ENCODE results near the gene SPATA2L.

The SPATA2L gene, protein sequence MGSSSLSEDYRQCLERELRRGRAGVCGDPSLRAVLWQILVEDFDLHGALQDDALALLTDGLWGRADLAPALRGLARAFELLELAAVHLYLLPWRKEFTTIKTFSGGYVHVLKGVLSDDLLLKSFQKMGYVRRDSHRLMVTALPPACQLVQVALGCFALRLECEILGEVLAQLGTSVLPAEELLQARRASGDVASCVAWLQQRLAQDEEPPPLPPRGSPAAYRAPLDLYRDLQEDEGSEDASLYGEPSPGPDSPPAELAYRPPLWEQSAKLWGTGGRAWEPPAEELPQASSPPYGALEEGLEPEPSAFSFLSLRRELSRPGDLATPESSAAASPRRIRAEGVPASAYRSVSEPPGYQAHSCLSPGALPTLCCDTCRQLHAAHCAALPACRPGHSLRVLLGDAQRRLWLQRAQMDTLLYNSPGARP

DNA sequence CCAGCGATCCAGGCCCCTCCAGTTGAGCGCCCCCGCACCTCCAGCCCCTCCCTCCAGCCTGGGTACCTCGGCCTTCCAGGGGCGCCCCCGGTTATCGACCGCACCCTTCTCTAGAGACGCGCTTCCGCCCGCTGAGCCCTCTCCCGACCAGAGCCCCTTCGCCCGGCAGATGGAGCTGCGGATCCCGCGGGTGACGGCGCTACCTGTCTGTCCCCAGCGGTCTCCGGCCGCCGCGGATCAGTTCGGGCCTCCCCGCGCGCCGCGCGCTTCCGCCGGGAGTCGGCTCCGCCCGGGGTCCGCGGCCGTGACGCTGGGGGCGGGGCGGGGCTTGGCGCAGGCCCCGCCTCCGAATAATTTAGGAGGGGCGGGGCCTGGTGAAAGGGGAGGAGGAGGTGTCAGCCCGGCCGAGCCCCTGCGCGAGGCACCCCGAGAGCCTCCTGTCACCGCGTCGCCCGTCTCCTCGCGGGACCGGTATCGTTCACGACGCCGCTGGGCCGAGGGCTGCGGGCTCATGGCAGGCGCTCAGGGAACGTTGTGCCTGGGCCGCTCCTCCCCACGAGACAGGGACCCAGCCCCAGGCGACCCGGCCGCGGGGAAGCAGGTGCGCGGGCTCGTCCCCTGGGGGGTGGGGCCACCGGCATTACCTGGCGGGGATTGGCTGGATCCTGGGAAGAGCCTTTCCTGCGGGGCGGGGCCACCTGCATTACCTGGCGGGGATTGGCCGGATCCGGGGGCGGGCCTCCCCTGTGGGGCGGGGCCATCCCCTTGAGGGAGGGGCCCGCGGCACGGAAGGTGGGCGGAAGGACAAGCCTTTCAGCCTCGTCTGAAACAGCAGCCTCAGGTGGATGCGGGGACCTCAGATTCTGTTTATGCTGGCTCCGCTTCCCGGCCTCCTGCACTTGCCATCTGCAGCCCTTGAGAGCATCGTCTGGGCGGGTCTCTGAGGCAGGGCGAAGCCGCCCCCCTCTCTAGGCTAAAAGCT, at the start of gene SPATA2L:
TSS of gene SPATA2L (minus strand) at position 281 of the 982 bp plus-strand sequence. CDS start 473 bp downstream, outside the sequence.
- peak; percentile 98 for DNase-seq

DNA sequence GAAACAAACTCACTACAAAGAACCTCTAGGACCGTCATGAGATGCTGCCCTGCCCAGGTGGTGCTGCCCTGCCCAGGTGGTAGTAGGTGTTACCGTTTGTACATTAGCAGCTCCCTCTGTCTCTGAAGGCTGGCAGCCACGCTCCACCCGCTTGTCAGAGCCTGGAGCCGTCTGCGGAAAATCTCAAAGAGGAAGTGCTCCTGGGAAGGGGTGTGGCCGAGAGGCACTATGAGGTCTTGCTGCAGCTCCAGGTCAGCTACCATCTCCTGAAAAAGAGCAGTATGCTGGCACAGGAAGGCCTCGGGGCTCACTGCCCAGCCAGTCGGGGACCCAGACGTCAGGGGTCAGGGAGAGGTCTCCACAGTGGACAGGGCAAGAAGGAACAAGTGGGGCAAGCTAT, 48.1 kb upstream of the SPATA2L start:
- peak; percentile 77 for DNase-seq

DNA sequence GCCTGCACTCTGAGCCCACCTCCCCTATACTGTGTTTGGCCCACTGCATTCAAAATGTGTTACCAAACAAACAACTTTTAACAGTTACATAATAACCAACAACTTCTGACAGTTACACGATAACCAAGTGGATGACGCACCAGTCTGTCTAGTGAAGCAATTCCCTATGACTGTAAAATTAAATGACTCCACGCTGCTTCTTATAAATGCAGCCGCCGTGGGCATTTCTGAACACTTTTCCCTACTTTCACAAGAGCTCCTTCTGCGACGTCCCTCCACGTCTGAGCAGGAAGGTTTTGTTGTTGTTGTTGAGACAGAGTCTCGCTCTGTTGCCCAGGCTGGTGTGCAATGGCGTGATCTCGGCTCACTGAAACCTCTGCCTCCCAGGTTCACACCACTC, 47.4 kb upstream of the SPATA2L start:
- no peak for DNase-seq

DNA sequence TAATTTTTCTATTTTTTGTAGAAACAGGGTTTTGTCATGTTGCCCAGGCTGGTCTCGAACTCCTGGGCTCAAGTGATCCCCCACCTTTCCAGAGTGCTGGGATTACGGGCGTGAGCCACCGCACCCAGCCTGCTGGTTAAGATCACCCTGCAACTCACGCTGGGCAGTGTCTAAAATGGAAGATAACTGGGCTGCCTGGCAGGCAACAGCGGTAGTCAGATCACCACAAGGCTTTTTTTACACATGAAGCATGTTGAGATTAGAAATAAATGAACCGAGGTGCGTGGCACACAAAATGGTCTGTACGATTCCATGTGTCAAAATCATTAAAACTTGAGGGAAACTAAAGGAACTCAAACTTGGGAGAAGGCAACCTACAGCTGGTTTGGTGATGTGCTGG, 46.6 kb upstream of the SPATA2L start:
- DNase-seq = peak; percentile 52

DNA sequence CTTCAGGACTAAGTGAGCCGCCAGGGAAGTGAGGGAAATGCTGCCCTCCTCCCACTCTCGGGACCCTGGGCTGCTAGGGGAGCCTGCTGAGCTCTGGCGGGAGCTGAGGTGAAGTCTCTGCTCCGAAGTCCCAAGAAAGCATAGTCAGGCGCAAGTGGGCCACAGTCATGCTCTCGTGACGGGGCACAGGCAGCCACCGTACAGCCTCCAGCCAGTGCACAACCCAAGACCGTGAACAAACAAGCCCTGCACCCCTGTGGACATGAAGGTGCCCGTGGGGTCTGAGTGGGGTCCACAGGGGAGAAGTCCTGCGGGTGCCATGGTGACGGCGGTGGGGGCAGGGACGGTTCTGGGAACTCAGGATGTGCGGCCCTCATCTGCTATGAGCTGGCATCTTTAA, 44.5 kb upstream of the SPATA2L start:
- no peak for DNase-seq

DNA sequence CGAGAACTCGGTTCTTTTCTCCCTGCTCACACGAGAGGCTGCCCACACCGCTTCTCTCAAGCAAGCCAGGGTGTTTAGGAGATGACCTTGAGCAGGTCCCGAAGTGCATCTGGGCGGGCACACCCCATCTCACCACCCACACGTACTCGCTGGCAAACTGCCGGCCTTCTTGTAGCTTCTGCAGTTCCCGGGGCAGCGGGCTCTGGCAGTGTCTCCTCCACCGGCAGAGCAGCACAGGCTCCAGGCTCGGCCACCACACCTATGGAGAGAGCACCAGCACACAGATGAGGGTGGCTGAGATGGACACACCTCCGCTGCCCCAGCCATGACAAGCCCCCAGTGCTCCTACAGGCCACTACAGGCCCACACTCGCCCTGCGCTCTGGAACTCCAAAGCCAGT, 43.3 kb upstream of the SPATA2L start:
- no peak for DNase-seq

DNA sequence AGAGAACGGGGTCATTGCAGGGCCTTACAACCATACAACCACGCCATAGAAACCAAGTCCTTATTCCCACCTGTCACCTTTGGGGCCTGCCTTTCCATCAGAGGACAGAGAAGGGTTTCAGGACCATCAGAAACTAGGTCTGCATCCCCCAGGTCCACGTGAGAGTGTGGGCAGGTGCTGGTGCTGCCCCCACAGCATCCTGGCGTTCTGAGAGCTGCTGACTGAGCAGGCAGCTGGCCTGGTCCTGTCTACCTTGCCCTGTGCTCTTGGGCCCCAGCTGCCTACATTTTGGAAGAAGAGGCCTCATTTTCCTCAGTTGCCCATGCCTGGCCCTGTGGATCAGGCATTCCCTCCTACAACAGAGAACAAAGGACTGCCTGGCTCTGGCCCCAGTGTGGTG, 41.4 kb upstream of the SPATA2L start:
- DNase-seq = no peak

DNA sequence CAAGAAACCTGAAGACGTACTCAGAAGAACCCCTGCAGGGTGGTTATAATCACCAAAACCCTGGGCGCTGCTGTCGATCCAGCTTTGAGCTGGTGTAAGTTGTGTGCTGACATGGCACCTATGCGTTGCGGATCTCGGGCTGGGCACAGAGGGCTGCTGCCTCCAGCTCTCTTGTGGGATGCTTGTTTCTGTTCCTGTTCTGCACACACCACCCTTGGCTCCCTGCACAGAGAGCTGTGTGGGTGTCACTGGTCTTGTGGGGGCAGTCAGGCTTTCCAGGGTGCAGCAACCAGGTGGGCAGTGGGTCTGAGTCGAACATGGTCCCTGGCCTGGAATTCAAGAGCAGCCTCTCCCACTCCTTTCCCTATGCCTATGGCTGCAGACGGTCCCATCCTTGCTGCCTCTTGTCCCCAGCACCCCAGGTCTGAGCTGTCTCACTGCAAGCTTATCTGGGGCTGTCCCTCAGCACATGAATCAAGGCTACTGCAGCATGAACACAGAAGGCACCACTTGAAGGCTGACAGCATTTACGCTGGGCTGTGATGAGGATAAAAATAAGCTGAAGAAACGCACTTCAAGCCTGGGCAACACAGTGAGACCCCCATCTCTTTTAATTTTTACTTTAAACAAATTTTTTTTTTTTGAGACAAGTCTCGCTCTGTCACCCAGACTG, 40.0 kb upstream of the SPATA2L start:
- DNase-seq = no peak

DNA sequence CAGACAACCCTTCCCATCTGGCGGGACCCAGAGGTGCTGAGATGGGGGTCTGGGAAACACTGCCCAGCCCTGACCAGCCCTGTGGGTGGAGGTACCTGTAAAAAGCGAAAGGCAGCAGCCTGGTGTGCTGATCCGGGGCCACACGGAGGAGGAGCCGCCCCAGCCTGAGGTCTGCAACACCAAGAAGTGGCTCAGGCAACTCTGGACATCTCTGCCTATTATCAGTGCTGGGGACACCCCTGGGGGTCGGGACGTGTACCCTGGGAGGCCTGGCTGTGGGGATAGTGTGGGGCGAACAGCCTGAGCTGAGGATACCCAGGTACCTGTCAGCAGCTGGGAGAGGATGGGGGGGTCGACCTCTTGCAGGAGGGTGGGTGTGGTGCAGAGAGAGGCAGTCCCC, 37.9 kb upstream of the SPATA2L start:
- no peak for DNase-seq

DNA sequence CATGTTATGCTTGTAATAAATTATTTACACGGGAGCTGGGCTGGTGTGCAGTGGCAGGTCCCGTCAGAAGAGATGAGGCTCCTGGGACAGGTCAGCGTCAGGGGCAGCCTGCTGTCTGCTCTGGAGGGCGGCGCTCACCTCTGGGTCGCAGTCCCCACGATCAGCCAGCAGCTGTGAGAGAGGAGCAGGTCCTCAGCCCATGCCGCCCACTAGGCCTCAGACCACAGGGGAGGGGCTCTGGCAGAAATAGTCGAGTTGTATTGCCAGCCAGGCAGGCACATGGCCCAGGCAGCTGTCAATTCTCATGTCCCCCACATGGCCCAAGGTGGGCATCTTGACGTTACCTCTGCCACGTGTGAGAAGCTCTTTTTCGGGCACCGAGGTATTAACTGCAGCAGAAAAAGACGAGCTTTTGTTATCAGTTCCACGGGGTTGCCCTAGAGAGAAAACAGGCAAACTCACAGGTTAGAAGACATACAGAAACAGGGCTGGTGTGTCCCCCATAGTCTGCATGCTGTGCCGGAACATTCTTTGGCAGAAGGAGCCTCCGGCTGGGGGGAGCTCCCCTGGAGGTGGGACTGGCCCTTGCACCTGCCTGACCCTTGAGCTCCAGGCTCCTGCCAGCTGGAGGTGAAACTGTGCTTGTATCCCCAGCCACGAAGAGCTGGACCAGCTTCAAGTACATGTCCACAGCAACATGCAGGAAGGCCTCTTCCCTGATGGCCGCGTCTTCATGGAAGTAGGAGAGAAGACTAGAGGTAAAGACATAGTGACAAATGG, 37.2 kb upstream of the SPATA2L start:
- DNase-seq = no peak

DNA sequence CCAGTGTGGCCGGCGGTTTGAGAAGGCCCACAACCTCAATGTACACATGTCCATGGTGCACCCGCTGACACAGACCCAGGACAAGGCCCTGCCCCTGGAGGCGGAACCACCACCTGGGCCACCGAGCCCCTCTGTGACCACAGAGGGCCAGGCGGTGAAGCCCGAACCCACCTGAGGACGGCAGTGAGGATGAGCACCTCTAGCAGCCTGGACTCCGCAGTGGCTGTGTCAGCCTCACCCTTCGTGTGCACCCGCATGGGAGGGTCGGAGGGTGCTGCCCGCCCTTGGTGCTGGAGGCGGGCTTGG, 36.5 kb upstream of the SPATA2L start:
- no peak for DNase-seq

DNA sequence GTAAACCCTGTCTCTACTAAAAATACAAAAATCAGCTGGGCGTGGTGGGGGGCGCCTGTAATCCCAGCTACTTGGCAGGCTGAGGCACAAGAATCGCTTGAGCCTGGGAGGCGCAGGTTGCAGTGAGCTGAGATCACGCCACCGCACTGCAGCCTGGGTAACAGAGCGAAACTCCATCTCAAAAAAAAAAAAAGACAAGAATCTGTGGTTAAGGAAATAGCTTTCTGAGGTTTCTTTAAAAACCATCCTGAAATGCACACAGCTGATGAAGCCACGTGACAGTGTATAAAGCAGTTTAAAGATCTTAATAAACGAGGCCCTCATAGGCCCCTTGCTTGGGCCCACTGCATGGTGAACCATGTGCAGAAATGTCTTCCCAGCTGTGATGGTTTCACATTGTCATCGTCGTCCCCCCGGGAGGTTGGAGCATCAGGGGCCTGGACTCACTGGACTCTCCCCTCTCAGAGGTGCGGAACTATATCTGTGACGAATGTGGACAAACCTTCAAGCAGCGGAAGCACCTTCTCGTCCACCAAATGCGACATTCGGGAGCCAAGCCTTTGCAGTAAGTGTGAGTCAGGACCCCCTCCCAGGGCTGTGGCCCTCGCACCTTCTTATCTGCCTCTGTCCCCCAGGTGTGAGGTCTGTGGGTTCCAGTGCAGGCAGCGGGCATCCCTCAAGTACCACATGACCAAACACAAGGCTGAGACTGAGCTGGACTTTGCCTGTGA, 36.0 kb upstream of the SPATA2L start:
- DNase-seq = peak; percentile 67

DNA sequence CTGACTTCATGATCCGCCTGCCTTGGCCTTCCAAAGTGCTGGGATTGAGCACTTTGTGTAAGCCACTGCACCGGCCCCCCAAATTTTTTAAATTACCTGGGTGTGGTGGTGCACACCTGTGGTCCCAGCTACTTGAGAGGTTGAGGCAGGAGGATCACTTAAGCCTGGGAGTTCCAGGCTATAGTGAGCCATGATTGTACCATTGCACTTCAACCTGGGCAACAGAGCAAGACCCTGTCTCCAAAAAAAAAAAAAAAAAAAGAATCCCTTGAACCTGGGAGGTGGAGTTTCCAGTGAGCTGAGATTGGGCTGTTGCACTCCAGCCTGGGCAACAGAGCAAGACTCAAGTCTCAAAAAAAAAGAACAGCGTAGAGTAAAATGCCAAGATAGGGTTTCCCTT, 35.0 kb upstream of the SPATA2L start:
- DNase-seq = no peak

DNA sequence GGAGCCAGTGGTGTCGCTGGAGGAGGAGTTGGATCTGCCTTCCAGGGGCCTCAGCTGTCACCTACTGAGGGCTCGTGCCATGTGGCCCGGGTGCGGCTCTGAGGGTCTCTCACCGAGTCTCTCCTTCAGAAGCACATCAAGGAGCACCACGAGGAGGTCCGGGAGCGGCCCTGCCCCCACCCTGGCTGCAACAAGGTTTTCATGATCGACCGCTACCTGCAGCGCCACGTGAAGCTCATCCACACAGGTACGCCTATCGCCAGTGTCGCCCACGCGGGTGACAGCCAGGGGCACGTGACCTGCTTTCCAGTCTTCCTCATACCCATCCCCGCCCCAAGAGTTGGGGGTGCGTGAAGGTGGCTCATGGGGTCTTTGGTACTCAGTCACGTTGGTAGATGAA, 32.3 kb upstream of the SPATA2L start:
- no peak for DNase-seq

DNA sequence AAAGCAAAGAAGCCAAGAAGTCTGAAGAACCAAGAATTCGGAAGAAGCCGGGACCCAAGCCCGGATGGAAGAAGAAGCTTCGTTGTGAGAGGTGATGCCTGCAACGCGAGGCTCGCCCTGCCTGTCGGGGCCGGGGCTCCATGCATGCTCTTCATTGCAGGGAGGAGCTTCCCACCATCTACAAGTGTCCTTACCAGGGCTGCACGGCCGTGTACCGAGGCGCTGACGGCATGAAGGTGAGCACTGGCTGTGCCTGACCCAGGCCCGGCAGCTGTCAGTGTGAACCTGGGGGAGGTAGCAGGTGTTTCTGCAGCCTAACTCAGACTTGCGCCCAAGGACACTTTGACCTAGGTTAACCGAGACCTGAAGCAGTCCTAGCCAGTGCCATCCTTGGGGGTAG, 31.8 kb upstream of the SPATA2L start:
- no peak for DNase-seq

DNA sequence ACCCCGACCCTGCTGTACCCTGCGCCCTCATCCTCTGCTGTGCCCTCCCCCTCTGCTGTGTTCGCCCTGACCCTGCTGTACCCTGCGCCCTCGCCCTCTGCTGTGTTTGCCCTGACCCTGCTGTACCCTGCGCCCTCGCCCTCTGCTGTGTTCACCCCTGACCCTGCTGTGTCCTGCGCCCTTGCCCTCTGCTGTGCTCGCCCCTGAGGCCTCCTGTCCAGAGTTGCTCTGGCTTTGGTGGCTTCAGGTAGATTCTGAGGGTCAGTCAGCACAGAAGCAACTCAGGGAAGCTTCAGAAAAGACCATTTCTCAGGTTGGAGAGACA, 31.4 kb upstream of the SPATA2L start:
- no peak for DNase-seq

DNA sequence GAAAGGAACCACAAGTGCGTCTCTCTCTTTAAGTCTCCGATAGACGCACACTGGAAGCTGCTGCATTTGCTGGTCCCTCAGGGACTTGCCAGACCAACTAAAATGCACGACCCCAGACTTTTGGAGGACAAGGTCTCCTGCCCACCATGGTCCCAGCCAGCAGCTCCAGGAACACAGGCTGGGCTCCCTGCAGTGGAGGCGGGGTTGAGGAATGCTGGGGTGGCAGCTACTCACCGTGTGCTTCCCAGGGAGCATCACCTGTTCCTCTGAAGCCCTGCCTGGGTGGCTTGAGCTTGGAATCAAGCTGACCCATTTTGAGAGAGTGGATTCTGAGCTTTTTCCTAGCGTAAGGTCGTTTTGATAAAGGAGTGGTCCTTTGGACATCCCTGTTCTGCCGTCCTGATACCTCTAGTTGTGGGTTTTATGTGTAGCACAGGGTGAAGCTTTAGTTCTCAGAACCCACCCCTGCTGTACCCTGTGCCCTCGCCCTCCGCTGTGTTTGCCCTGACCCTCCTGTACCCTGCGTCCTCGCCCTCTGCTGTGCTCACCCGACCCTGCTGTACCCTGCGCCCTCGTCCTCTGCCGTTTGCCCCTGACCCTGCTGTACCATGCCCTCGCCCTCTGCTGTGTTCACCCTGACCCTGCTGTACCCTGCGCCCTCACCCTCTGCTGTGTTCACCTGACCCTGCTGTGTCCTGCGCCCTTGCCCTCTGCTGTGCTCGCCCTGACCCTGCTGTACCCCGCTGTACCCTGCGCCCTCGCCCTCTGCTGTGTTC, 30.8 kb upstream of the SPATA2L start:
- DNase-seq = no peak

DNA sequence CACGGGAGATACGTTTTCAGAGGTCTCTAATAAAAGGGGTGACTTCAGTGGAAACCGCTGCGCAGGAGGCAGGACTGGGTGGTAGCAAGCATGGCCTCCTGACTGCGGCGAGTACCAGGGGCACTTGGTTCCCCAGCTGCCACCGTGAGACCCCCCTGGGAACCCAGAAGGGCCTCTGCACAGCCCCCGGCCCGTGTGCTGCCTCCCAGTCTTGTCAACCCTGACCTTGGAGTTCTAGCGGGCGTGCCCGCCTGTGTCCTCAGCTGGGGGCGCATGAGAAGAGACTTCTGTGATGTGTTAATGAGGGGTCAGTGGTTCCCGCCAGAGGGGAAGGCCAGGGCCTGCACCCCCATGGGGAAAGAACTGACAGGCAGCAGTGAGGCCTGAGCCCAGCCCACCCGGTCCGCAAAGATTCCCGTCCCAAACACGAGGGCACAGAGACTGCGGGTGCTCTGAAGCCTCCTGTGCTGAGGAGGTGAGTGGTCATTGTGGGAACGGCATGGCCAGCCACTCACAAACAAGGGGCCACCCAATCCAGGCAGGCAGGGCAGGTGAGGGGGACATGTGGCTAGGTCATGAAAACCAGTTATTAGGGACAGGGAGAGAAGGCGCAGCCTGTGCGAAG, 29.2 kb upstream of the SPATA2L start:
- no peak for DNase-seq

DNA sequence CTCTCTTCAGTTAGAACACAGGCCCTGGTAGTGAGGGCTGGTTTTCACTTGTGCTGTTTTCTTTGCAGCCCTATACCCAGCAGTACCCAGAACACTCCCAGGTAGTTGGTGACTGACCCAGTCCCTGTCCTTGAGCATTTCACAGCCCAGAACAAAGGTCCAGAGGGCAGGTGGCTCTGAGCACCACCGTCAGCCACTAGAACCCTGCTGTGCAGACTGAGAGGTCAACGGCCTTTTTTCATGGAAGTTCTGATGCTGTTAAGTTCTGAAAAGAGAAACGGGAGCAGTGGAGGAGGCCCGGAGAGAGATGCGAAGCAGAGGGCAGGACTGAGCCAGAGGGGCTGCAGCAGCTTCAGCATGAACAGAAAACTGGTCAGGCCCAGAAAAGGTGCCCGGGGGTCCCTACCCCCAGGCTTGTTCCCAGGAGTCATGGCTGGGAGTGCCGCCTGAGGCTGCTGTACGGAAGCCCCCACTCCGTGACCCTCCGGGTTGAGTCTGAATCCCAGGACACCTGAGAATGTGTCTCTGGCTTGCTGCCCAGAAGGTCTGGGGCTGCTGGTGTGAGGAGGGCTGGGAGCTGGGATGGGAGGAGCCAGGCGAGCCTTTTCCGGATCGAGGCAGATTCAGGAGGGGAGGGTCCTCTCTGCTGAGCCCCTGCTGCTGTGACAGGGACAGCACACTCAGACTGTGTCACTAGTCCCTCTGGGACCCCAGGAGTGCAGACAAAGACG, 28.5 kb upstream of the SPATA2L start:
- no peak for DNase-seq

DNA sequence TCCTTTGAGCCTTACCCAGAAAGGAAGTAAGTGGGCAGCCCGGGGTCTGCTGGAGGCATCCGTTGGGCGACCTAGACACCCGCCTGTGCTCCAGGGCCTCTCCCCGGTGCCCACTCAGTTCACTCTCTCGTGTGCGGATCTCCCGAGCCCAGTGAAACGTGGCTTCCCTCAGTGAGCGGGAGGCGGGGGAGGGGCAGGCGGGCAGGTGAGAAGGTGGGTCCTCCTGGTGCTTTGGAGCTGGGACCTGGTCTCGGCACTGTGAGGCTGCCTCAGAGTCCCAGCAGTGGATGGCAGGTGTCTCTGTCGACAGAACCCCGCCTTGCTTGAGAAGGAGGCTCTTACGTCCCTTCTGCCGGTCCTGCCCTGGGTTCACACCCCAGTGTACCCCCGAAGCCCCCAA, 27.8 kb upstream of the SPATA2L start:
- DNase-seq = no peak
